Sigmoid colon (tissue), 7 donors: ENCODE results near the gene OR52I2. TPM values are rescaled to one million over a fixed set of nuclear protein-coding genes. Genes with fewer than 3 reads are reported as not detected.

Experiments used
- DNase-seq: peaks from one replicate; pipeline ENCODE4 v3.0.0-alpha.2; 2019
- H3K27ac ChIP-seq, 4 donors: fragments of 200-600 bp; sonication (generic); one replicate each; pipeline ENCODE4 v1.5.1; 2016 to 2019; ENCODE audit warnings: mild to moderate bottlenecking in 1 of 4
- H3K27me3 ChIP-seq, 3 donors: fragments of 200-600 bp; sonication (generic); one replicate each; pipeline ENCODE4 v1.5.1; 2019; ENCODE audit warnings: mild to moderate bottlenecking in 1 of 3
- H3K36me3 ChIP-seq, 4 donors: fragments of 200-600 bp; sonication (generic); one replicate each; pipeline ENCODE4 v1.5.1; 2016 to 2019
- H3K4me1 ChIP-seq, 4 donors: fragments of 200-600 bp; sonication (generic); one replicate each; pipeline ENCODE4 v1.5.1; 2017 to 2019
- H3K4me3 ChIP-seq, 4 donors: fragments of 200-600 bp; sonication (generic); one replicate each; pipeline ENCODE4 v1.5.1; 2017 to 2019; ENCODE audit warnings: mild to moderate bottlenecking in 2 of 4, moderate library complexity in 1 of 4
- H3K9me3 ChIP-seq, 4 donors: fragments of 200-600 bp in 3 of 4; sonication (generic) in 3 of 4; one replicate each; pipeline versions ENCODE4 v1.5.1 to v1.6.1; 2013 to 2019
- EP300 ChIP-seq, 4 donors: sonication (generic); formaldehyde crosslinking; IDR thresholded peaks; one replicate each; pipeline ENCODE4 v1.6.1; 2017; ENCODE audit warnings: antibody characterized with exemption in 4 of 4
- POLR2A ChIP-seq, 2 donors: fragments of 450-650 bp; IDR thresholded peaks; one replicate each; pipeline ENCODE4 v1.6.1; 2016; ENCODE audit warnings: antibody characterized with exemption in 2 of 2, mild to moderate bottlenecking in 2 of 2, moderate library complexity in 2 of 2
- POLR2AphosphoS5 ChIP-seq, 4 donors: sonication (generic); formaldehyde crosslinking; IDR thresholded peaks; one replicate each; pipeline ENCODE4 v1.6.1; 2017; ENCODE audit warnings: antibody characterized with exemption in 4 of 4
- WGBS, 2 donors: extraction: QIAGEN DNeasy Blood & Tissue Kit; methylation state at CpG; one replicate each; pipeline ENCODE4 v1.1.7; 2013; 5-methylcytosine and 5-hydroxymethylcytosine counted together
- intact Hi-C: fragments of 100-400 bp; cut with DNase I; formaldehyde crosslinking; loops from one replicate; pipeline ENCODE4 v1.15.1; 2023
- polyA plus RNA-seq, 3 donors: library from polyadenylated mRNA; stranded (reverse); fragments of 200-250 nt; gene quantifications; one replicate each; pipeline ENCODE4 v1.2.3, GENCODE V29; 2013
- total RNA-seq, 4 donors: library from RNA; depleted of rRNA; stranded (reverse); fragments of >200 nt; gene quantifications; one replicate each; pipeline ENCODE4 v1.1.0, GENCODE V29; 2016
- TF ChIP-seq, protein P1 (sequence below), 4 experiments: fragments of 450-650 bp in 3 of 4; fragments of 200-600 bp in 1 of 4; IDR thresholded peaks; one replicate each; pipeline ENCODE4 v1.5.1; 2016 to 2019; ENCODE audit warnings: antibody characterized with exemption in 4 of 4, mild to moderate bottlenecking in 3 of 4, moderate library complexity in 2 of 4
- donor health status: healthy with polysubstance abuse.
- donor health status: Bipolar disorder and iron deficiency.
- donor health status: healthy.

Gene OR52I2
- total and polyA plus RNA-seq, 7 donors, result not detected

GRCh38 chr11:4580124-4580523, 1.4 kb upstream of the OR52I2 start:
- no peaks in the 10 kb centered on the region for H3K4me1 ChIP-seq
- no peak overlapping the region for H3K27ac ChIP-seq
- no peaks in the 10 kb centered on the region for H3K9me3 ChIP-seq
- DNase-seq, result no peak
- H3K27me3 ChIP-seq, result no peaks in the 10 kb centered on the region
- intact Hi-C loops, result no loop called here
- no peak for TF ChIP-seq POLR2A (IDR thresholded peaks at IDR 0.05)
- TF ChIP-seq EP300 (IDR thresholded peaks at IDR 0.05), result no peak
- no peak for TF ChIP-seq POLR2AphosphoS5 (IDR thresholded peaks at IDR 0.05)
- TF ChIP-seq, protein P1, sequence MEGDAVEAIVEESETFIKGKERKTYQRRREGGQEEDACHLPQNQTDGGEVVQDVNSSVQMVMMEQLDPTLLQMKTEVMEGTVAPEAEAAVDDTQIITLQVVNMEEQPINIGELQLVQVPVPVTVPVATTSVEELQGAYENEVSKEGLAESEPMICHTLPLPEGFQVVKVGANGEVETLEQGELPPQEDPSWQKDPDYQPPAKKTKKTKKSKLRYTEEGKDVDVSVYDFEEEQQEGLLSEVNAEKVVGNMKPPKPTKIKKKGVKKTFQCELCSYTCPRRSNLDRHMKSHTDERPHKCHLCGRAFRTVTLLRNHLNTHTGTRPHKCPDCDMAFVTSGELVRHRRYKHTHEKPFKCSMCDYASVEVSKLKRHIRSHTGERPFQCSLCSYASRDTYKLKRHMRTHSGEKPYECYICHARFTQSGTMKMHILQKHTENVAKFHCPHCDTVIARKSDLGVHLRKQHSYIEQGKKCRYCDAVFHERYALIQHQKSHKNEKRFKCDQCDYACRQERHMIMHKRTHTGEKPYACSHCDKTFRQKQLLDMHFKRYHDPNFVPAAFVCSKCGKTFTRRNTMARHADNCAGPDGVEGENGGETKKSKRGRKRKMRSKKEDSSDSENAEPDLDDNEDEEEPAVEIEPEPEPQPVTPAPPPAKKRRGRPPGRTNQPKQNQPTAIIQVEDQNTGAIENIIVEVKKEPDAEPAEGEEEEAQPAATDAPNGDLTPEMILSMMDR (IDR thresholded peaks at IDR 0.05), result no peak
- no peak overlapping the region for H3K4me3 ChIP-seq
- 86 to 87% methylated on average over 1 of the region's 1 CpG for WGBS, 2 donors
- no peaks in the 10 kb centered on the region for H3K36me3 ChIP-seq

- intact Hi-C loops, result no loop called here
- H3K9me3 ChIP-seq, result no peaks in the 10 kb centered on the region
- H3K4me1 ChIP-seq, result no peaks in the 10 kb centered on the region
- no peak for TF ChIP-seq EP300 (IDR thresholded peaks at IDR 0.05)
- no peak for TF ChIP-seq POLR2AphosphoS5 (IDR thresholded peaks at IDR 0.05)
- TF ChIP-seq, protein P1 (IDR thresholded peaks at IDR 0.05), result no peak
- TF ChIP-seq POLR2A (IDR thresholded peaks at IDR 0.05), result no peak
- H3K27me3 ChIP-seq, result no peaks in the 10 kb centered on the region
- no peak overlapping the region for H3K27ac ChIP-seq
- DNase-seq, result no peak
- H3K36me3 ChIP-seq, result no peaks in the 10 kb centered on the region
- 45 to 63% methylated on average over 3 of the region's 3 CpGs for WGBS, 2 donors
- H3K4me3 ChIP-seq, result no peak overlapping the region
Observed at GRCh38 chr11:4589017-4589416, 7.5 kb downstream of the OR52I2 start.

DNA sequence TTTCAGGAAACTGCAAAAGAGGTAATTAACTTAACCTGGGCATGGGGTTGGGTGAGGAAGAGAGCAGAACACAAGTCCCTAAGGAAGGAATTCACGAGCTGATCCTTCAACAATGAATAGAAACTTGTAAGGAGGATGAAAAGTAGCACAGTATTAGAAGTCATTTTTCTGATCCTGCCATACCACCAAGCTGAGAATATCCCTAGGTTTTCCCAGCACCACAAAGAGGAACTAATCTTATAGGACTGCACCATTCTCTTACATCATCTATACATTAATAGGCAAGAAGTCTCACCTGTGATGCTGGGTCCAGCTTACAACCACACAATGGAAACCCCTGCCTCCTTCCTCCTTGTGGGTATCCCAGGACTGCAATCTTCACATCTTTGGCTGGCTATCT, 12.2 kb downstream of the OR52I2 start, which contains the start of gene OR52I1:
OR52I1 (plus strand) TSS at position 301 of the 400 bp plus-strand sequence; CDS start at position 301, 0 bp downstream.
- H3K4me3 ChIP-seq, result no peak within 1 kb of the TSS
- no peaks in the 10 kb centered on the region for H3K27me3 ChIP-seq
- DNase-seq, result no peak
- H3K4me1 ChIP-seq, result no peaks in the 10 kb centered on the region
- intact Hi-C loops, result no loop called here
- TF ChIP-seq POLR2AphosphoS5 (IDR thresholded peaks at IDR 0.05), result no peak
- no peak for TF ChIP-seq EP300 (IDR thresholded peaks at IDR 0.05)
- TF ChIP-seq, protein P1 (IDR thresholded peaks at IDR 0.05), result no peak
- TF ChIP-seq POLR2A (IDR thresholded peaks at IDR 0.05), result no peak
- no peak within 1 kb of the TSS for H3K27ac ChIP-seq
- no peaks in the 10 kb centered on the region for H3K9me3 ChIP-seq
- peaks cover 0 to 27% (median 3%) of the 10 kb centered on the region in 4 donors for H3K36me3 ChIP-seq
- 83 to 92% methylated on average over 1 of the region's 1 CpG for WGBS, 2 donors

GRCh38 chr11:4605057-4605456, 23.5 kb downstream of the OR52I2 start:
- Histone ChIP-seq H3K27ac (no peak overlapping the region), H3K4me3 (no peak overlapping the region), H3K36me3 (peaks cover 0 to 54% (median 25%) of the 10 kb centered on the region in 4 donors), H3K4me1 (peaks cover 0 to 24% (median 12%) of the 10 kb centered on the region in 4 donors), H3K27me3 (no peaks in the 10 kb centered on the region), H3K9me3 (no peaks in the 10 kb centered on the region)
- WGBS, 2 donors, result 89 to 95% methylated on average over 4 of the region's 4 CpGs
- TF ChIP-seq POLR2AphosphoS5 (IDR thresholded peaks at IDR 0.05) (no peak), EP300 (IDR thresholded peaks at IDR 0.05) (no peak), POLR2A (IDR thresholded peaks at IDR 0.05) (no peak)
- TF ChIP-seq, protein P1 (IDR thresholded peaks at IDR 0.05), result no peak
- intact Hi-C loops, result no loop called here
- DNase-seq, result no peak
